ENCODE results near the gene SYNPO2L.

DNA sequence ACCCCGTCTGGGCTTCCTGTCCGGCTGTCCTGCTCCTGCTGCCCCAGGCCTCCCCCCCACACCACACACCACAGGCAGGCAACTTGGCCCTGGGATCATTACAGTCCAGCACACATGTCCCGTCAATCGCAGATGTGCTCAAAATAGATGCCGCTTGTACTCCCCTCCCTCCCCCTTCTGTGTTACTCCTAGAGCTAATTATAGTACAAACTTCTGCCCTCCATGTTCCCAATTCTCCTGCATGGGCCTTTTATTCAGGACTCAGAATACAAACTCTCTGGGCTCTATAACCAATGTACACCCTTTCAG lies at the start of gene SYNPO2L:
- TF ChIP-seq CTCF (IDR thresholded peaks at IDR 0.05) (no peak), EP300 (IDR thresholded peaks at IDR 0.05) (no peak), POLR2A (IDR thresholded peaks at IDR 0.05) (no peak)

All from ovary (tissue), 3 donors.